ENCODE measurements around the gene TCHHL1.
"Not testable (repeated sequence)": the region's sequence is repeated elsewhere in the genome, so short reads cannot be mapped to it uniquely, and the experiment has no call there.

TCHHL1 gene

GRCh38 chr1:152107984-152108881 lies 19.4 kb upstream of the TCHHL1 start:
- no peak overlapping the region for H3K27ac ChIP-seq
- no peaks in the 10 kb centered on the region for H3K36me3 ChIP-seq
- peaks cover 27 to 37% (median 34%) of the 10 kb centered on the region in 10 experiments for H3K4me1 ChIP-seq
- no peak overlapping the region for H3K9ac ChIP-seq
- peaks cover 35 to 62% (median 56%) of the 10 kb centered on the region in 11 experiments for H3K9me3 ChIP-seq (replicated peaks in 1 of 11)
- H4K20me1 ChIP-seq: no peaks in the 10 kb centered on the region
- H3K27me3 ChIP-seq: peaks cover 75 to 85% (median 80%) of the 10 kb centered on the region in 11 experiments
- no peak overlapping the region for H3K4me2 ChIP-seq
- H3K4me3 ChIP-seq: peak overlapping the region in 7 of 10 experiments; percentile 21 to 68 (median 58); a peak in 12 of 20 replicates
- no peak for TF ChIP-seq Cebpa-rat (IDR thresholded peaks at IDR 0.05)

- no peaks in the 10 kb centered on the region for H3K36me3 ChIP-seq
- no peak overlapping the region for H3K9ac ChIP-seq
- no peak for TF ChIP-seq Cebpa-rat (IDR thresholded peaks at IDR 0.05)
- no peaks in the 10 kb centered on the region for H4K20me1 ChIP-seq
- H3K27me3 ChIP-seq: peaks cover 66 to 76% (median 71%) of the 10 kb centered on the region in 11 experiments
- H3K4me1 ChIP-seq: peaks cover 20 to 30% (median 28%) of the 10 kb centered on the region in 10 experiments
- H3K4me2 ChIP-seq: no peak overlapping the region
- no peak overlapping the region for H3K27ac ChIP-seq
- peak overlapping the region in 1 of 10 experiments; percentile 7; a peak in 1 of 20 replicates for H3K4me3 ChIP-seq
- H3K9me3 ChIP-seq (replicated peaks in 1 of 11): peaks cover 34 to 53% (median 48%) of the 10 kb centered on the region in 11 experiments
Measured at GRCh38 chr1:152107031-152107983, 18.4 kb upstream of the TCHHL1 start.

- peaks cover 41 to 52% (median 46%) of the 10 kb centered on the region in 11 experiments for H3K27me3 ChIP-seq
Measured at GRCh38 chr1:152104854-152105253, 16.0 kb upstream of the TCHHL1 start.

GRCh38 chr1:152096931-152097330 lies 8.1 kb upstream of the TCHHL1 start:
- TF ChIP-seq Cebpa-rat (IDR thresholded peaks at IDR 0.05): no peak
- no peak overlapping the region for H3K4me2 ChIP-seq
- H3K9me3 ChIP-seq (replicated peaks in 1 of 11): peaks cover 16 to 32% (median 23%) of the 10 kb centered on the region in 11 experiments

More at GRCh38 chr1:152104854-152105253, 16.0 kb upstream of the TCHHL1 start:
- Histone ChIP-seq H3K4me2 (no peak overlapping the region), H3K9me3 (replicated peaks in 1 of 11) (peaks cover 27 to 30% (median 28%) of the 10 kb centered on the region in 11 experiments), H3K4me3 (no peak overlapping the region), H3K9ac (no peak overlapping the region), H3K36me3 (no peaks in the 10 kb centered on the region), H4K20me1 (no peaks in the 10 kb centered on the region), H3K4me1 (peaks cover 0 to 8% (median 4%) of the 10 kb centered on the region in 10 experiments; a peak in 5 of 20 replicates), H3K27ac (no peak overlapping the region)
- no peak for TF ChIP-seq Cebpa-rat (IDR thresholded peaks at IDR 0.05)

GRCh38 chr1:152086760-152087159 lies 2.1 kb downstream of the TCHHL1 start:
- no peak overlapping the region for H3K27ac ChIP-seq
- H3K4me2 ChIP-seq: peak overlapping the region in 9 of 11 experiments; percentile 12 to 61 (median 25); a peak in 15 of 22 replicates
- no peaks in the 10 kb centered on the region for H4K20me1 ChIP-seq
- H3K9me3 ChIP-seq (replicated peaks in 1 of 11): peaks cover 0 to 8% (median under 1%) of the 10 kb centered on the region in 11 experiments; a peak in 3 of 22 replicates
- no peak for TF ChIP-seq Cebpa-rat (IDR thresholded peaks at IDR 0.05)
- no peak overlapping the region for H3K9ac ChIP-seq
- peaks cover 0 to 10% (median 8%) of the 10 kb centered on the region in 10 experiments; a peak in 10 of 20 replicates for H3K4me1 ChIP-seq
- H3K4me3 ChIP-seq: no peak overlapping the region
- no peaks in the 10 kb centered on the region for H3K27me3 ChIP-seq
- H3K36me3 ChIP-seq: no peaks in the 10 kb centered on the region

More at GRCh38 chr1:152096931-152097330, 8.1 kb upstream of the TCHHL1 start:
- Histone ChIP-seq H3K9ac (no peak overlapping the region), H3K4me3 (no peak overlapping the region), H3K27ac (no peak overlapping the region), H3K4me1 (no peaks in the 10 kb centered on the region), H3K27me3 (no peaks in the 10 kb centered on the region), H4K20me1 (no peaks in the 10 kb centered on the region), H3K36me3 (no peaks in the 10 kb centered on the region)

GRCh38 chr1:152084853-152085252 lies 4.0 kb downstream of the TCHHL1 start:
- no peak overlapping the region for H3K9ac ChIP-seq
- no peaks in the 10 kb centered on the region for H3K27me3 ChIP-seq
- no peak overlapping the region for H3K4me2 ChIP-seq

GRCh38 chr1:152081026-152081425 lies 7.8 kb downstream of the TCHHL1 start:
- not testable (repeated sequence) for H3K9ac ChIP-seq, H3K4me2 ChIP-seq, H3K27ac ChIP-seq, H3K4me1 ChIP-seq, H3K27me3 ChIP-seq, H3K4me3 ChIP-seq, H3K36me3 ChIP-seq, H4K20me1 ChIP-seq
- H3K9me3 ChIP-seq (replicated peaks in 1 of 11): peaks cover 4 to 15% (median 8%) of the 10 kb centered on the region in 11 experiments; a peak in 15 of 22 replicates

More at GRCh38 chr1:152084853-152085252, 4.0 kb downstream of the TCHHL1 start:
- Histone ChIP-seq H4K20me1 (no peaks in the 10 kb centered on the region), H3K9me3 (replicated peaks in 1 of 11) (0 out of 22 replicates have a peak, but pooled peaks cover 0 to under 1% (median 0%) of the 10 kb centered on the region in 11 experiments), H3K4me3 (no peak overlapping the region), H3K27ac (no peak overlapping the region), H3K36me3 (no peaks in the 10 kb centered on the region), H3K4me1 (peaks cover 0 to 10% (median 8%) of the 10 kb centered on the region in 10 experiments; a peak in 10 of 20 replicates)
- no peak for TF ChIP-seq Cebpa-rat (IDR thresholded peaks at IDR 0.05)

- not testable (repeated sequence) for H3K27me3 ChIP-seq, H3K4me1 ChIP-seq, H3K4me3 ChIP-seq, H3K9ac ChIP-seq, H3K4me2 ChIP-seq, H3K36me3 ChIP-seq, H4K20me1 ChIP-seq, H3K27ac ChIP-seq
- H3K9me3 ChIP-seq (replicated peaks in 1 of 11): peaks cover 4 to 15% (median 8%) of the 10 kb centered on the region in 11 experiments; a peak in 15 of 22 replicates
Measured at GRCh38 chr1:152080494-152080893, 8.4 kb downstream of the TCHHL1 start.
